ENCODE results near the gene RBM19.

DNA sequence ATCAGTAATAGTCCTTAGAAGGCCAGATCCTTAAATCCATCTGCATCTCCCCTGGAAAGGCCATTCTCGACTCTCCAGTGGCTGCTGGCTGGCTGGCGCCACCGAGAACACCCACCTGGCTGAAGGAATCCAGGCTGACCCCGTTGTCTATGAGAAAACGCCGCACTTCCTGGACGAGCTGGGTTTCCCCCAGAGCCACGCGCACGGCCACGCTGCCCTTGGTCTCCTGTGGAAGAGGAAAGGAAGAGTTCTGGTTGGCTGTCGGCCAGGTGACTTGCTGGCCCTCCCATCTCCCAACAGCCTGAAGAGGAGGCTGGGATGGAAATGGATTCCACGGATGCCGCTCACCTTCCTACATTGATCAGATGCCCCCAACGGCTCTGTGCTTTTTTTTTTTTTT is 23.9 kb downstream of the RBM19 start:
- TF ChIP-seq, protein P1, sequence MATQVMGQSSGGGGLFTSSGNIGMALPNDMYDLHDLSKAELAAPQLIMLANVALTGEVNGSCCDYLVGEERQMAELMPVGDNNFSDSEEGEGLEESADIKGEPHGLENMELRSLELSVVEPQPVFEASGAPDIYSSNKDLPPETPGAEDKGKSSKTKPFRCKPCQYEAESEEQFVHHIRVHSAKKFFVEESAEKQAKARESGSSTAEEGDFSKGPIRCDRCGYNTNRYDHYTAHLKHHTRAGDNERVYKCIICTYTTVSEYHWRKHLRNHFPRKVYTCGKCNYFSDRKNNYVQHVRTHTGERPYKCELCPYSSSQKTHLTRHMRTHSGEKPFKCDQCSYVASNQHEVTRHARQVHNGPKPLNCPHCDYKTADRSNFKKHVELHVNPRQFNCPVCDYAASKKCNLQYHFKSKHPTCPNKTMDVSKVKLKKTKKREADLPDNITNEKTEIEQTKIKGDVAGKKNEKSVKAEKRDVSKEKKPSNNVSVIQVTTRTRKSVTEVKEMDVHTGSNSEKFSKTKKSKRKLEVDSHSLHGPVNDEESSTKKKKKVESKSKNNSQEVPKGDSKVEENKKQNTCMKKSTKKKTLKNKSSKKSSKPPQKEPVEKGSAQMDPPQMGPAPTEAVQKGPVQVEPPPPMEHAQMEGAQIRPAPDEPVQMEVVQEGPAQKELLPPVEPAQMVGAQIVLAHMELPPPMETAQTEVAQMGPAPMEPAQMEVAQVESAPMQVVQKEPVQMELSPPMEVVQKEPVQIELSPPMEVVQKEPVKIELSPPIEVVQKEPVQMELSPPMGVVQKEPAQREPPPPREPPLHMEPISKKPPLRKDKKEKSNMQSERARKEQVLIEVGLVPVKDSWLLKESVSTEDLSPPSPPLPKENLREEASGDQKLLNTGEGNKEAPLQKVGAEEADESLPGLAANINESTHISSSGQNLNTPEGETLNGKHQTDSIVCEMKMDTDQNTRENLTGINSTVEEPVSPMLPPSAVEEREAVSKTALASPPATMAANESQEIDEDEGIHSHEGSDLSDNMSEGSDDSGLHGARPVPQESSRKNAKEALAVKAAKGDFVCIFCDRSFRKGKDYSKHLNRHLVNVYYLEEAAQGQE (IDR thresholded peaks at IDR 0.05; ENCODE audit: insufficient read depth in 1 of 2, low read depth in 2 of 2, low read length in 2 of 2) = no peak
- TF ChIP-seq FOXP2 (optimal IDR thresholded peaks at IDR 0.05; ENCODE audit: borderline replicate concordance, extremely low read depth, extremely low read length, insufficient read depth) (no peak), POLR2AphosphoS5 (IDR thresholded peaks at IDR 0.05; ENCODE audit: low read depth, low read length) (no peak)

All from PFSK-1 (cell line).